Umbilical cord (tissue), 2 donors: ENCODE results near the gene SRRM2. TPM values are rescaled to one million over a fixed set of nuclear protein-coding genes. Genes with fewer than 3 reads are reported as not detected.
A peak's percentile ranks its signal among the peaks of the same experiment; 100 is the strongest.

Experiments used
- DNase-seq: peaks from one replicate; pipeline ENCODE4 v3.0.0-alpha.2; 2015; ENCODE audit warnings: low spot score
- total RNA-seq: library from RNA; depleted of rRNA; stranded (reverse); fragments of >200 nt; gene quantifications from one replicate; pipeline ENCODE4 v1.2.3, GENCODE V29; 2014; ENCODE audit warnings: low replicate concordance; ENCODE audit not compliant: insufficient read depth

SRRM2 gene
- total RNA-seq: 123 TPM

GRCh38 chr16:2752035-2752849, at the start of gene SRRM2:
Gene SRRM2 (plus strand): TSS chr16:2752638. CDS start chr16:2756365, 3,727 bp downstream.
- DNase-seq: peak; percentile 99

GRCh38 chr16:2702871-2703745, 49.3 kb upstream of the SRRM2 start:
- DNase-seq: no peak

- DNase-seq: no peak
These were observed 48.1 kb upstream of the SRRM2 start for GRCh38 chr16:2704166-2704982.

- no peak for DNase-seq
These were observed 47.5 kb upstream of the SRRM2 start for GRCh38 chr16:2704983-2705275.

- DNase-seq: no peak
These were observed 47.1 kb upstream of the SRRM2 start for GRCh38 chr16:2705351-2705750.

GRCh38 chr16:2706085-2706484, 46.4 kb upstream of the SRRM2 start:
- DNase-seq: no peak

- no peak for DNase-seq
These were observed 45.7 kb upstream of the SRRM2 start for GRCh38 chr16:2706611-2707311.

GRCh38 chr16:2707368-2708289, 44.8 kb upstream of the SRRM2 start:
- no peak for DNase-seq

- DNase-seq: no peak
These were observed 44.2 kb upstream of the SRRM2 start for GRCh38 chr16:2708290-2708639.

- no peak for DNase-seq
These were observed 43.4 kb upstream of the SRRM2 start for GRCh38 chr16:2708955-2709587.

- no peak for DNase-seq
These were observed 42.9 kb upstream of the SRRM2 start for GRCh38 chr16:2709588-2709984.

- no peak for DNase-seq
These were observed 42.3 kb upstream of the SRRM2 start for GRCh38 chr16:2710021-2710710.

- no peak for DNase-seq
These were observed 41.7 kb upstream of the SRRM2 start for GRCh38 chr16:2710711-2711231.

- no peak for DNase-seq
These were observed 40.9 kb upstream of the SRRM2 start for GRCh38 chr16:2711370-2712062.

GRCh38 chr16:2712063-2712441, 40.4 kb upstream of the SRRM2 start:
- no peak for DNase-seq

- no peak for DNase-seq
These were observed 39.9 kb upstream of the SRRM2 start for GRCh38 chr16:2712546-2712945.

GRCh38 chr16:2713523-2713922, 38.9 kb upstream of the SRRM2 start:
- no peak for DNase-seq

- DNase-seq: no peak
These were observed 38.3 kb upstream of the SRRM2 start for GRCh38 chr16:2713985-2714774.
